GM12801 (cell line): ENCODE results near the gene CYP4B1.

Experiments used
- CTCF ChIP-seq: IDR thresholded peaks from one replicate; pipeline ENCODE4 v1.5.1; 2011; ENCODE audit warnings: control low read depth; ENCODE audit not compliant: insufficient read length; ENCODE audit errors: extremely low read depth

Gene CYP4B1

GRCh38 chr1:46801323-46802055, 2.6 kb downstream of the CYP4B1 start:
- no peak for TF ChIP-seq CTCF

GRCh38 chr1:46802081-46802480, 3.2 kb downstream of the CYP4B1 start:
- no peak for TF ChIP-seq CTCF

- TF ChIP-seq CTCF: no peak
Observed at GRCh38 chr1:46802901-46803574, 4.2 kb downstream of the CYP4B1 start.

GRCh38 chr1:46804027-46804889, 5.4 kb downstream of the CYP4B1 start:
- TF ChIP-seq CTCF: no peak

- TF ChIP-seq CTCF: no peak
Observed at GRCh38 chr1:46804926-46805325, 6.1 kb downstream of the CYP4B1 start.

GRCh38 chr1:46805755-46806154, 6.9 kb downstream of the CYP4B1 start:
- no peak for TF ChIP-seq CTCF
